ENCODE measurements around the gene DAB1. TPM values are rescaled to one million over a fixed set of nuclear protein-coding genes. Genes with fewer than 3 reads are reported as not detected.

DAB1 gene
- polyA plus RNA-seq, 4 donors = 5.0 to 6.5 (median 6.1) TPM

GRCh38 chr1:57282411-57282810 lies 141.4 kb downstream of the DAB1 start:
- no peak for DNase-seq (ENCODE audit: low read depth in 4 of 4, low spot score in 2 of 4)

- no peak for DNase-seq (ENCODE audit: low read depth in 4 of 4, low spot score in 2 of 4)
Observed at GRCh38 chr1:57281324-57281723, 142.5 kb downstream of the DAB1 start.

GRCh38 chr1:57279909-57280666 lies 143.8 kb downstream of the DAB1 start:
- no peak for DNase-seq (ENCODE audit: low read depth in 4 of 4, low spot score in 2 of 4)

GRCh38 chr1:57278558-57278957 lies 145.3 kb downstream of the DAB1 start:
- DNase-seq (ENCODE audit: low read depth in 4 of 4, low spot score in 2 of 4) = no peak

GRCh38 chr1:57277681-57278080 lies 146.2 kb downstream of the DAB1 start:
- no peak for DNase-seq (ENCODE audit: low read depth in 4 of 4, low spot score in 2 of 4)

- no peak for DNase-seq (ENCODE audit: low read depth in 4 of 4, low spot score in 2 of 4)
Observed at GRCh38 chr1:57276918-57277317, 146.9 kb downstream of the DAB1 start.

GRCh38 chr1:57272601-57273000 lies 151.3 kb downstream of the DAB1 start:
- no peak for DNase-seq (ENCODE audit: low read depth in 4 of 4, low spot score in 2 of 4)

- no peak for DNase-seq (ENCODE audit: low read depth in 4 of 4, low spot score in 2 of 4)
Observed at GRCh38 chr1:57272150-57272549, 151.7 kb downstream of the DAB1 start.

GRCh38 chr1:57270927-57271698 lies 152.7 kb downstream of the DAB1 start:
- no peak for DNase-seq (ENCODE audit: low read depth in 4 of 4, low spot score in 2 of 4)

GRCh38 chr1:57269630-57270225 lies 154.1 kb downstream of the DAB1 start:
- no peak for DNase-seq (ENCODE audit: low read depth in 4 of 4, low spot score in 2 of 4)

- DNase-seq (ENCODE audit: low read depth in 4 of 4, low spot score in 2 of 4) = no peak
Observed at GRCh38 chr1:57265104-57265503, 158.8 kb downstream of the DAB1 start.

- no peak for DNase-seq (ENCODE audit: low read depth in 4 of 4, low spot score in 2 of 4)
Observed at GRCh38 chr1:57262472-57262871, 161.4 kb downstream of the DAB1 start.

GRCh38 chr1:57258557-57259325 lies 165.1 kb downstream of the DAB1 start:
- DNase-seq (ENCODE audit: low read depth in 4 of 4, low spot score in 2 of 4) = no peak

GRCh38 chr1:57255945-57256344 lies 167.9 kb downstream of the DAB1 start:
- DNase-seq (ENCODE audit: low read depth in 4 of 4, low spot score in 2 of 4) = no peak

GRCh38 chr1:57254022-57254421 lies 169.8 kb downstream of the DAB1 start:
- DNase-seq (ENCODE audit: low read depth in 4 of 4, low spot score in 2 of 4) = no peak

GRCh38 chr1:57252597-57253294 lies 171.1 kb downstream of the DAB1 start:
- no peak for DNase-seq (ENCODE audit: low read depth in 4 of 4, low spot score in 2 of 4)

GRCh38 chr1:57250021-57250420 lies 173.8 kb downstream of the DAB1 start:
- no peak for DNase-seq (ENCODE audit: low read depth in 4 of 4, low spot score in 2 of 4)

- DNase-seq (ENCODE audit: low read depth in 4 of 4, low spot score in 2 of 4) = no peak
Observed at GRCh38 chr1:57249511-57249910, 174.3 kb downstream of the DAB1 start.

GRCh38 chr1:57248830-57249229 lies 175.0 kb downstream of the DAB1 start:
- no peak for DNase-seq (ENCODE audit: low read depth in 4 of 4, low spot score in 2 of 4)

- DNase-seq (ENCODE audit: low read depth in 4 of 4, low spot score in 2 of 4) = no peak
Observed at GRCh38 chr1:57238233-57238781, 185.6 kb downstream of the DAB1 start.
